GM10847 (cell line): ENCODE measurements around the gene HOXC12.

ENCODE experiments used
- POLR2A ChIP-seq: IDR thresholded peaks from 2 replicates; pipeline ENCODE4 v1.6.1; 2011; ENCODE audit not compliant: insufficient read length; ENCODE audit errors: extremely low read depth

HOXC12 gene

DNA sequence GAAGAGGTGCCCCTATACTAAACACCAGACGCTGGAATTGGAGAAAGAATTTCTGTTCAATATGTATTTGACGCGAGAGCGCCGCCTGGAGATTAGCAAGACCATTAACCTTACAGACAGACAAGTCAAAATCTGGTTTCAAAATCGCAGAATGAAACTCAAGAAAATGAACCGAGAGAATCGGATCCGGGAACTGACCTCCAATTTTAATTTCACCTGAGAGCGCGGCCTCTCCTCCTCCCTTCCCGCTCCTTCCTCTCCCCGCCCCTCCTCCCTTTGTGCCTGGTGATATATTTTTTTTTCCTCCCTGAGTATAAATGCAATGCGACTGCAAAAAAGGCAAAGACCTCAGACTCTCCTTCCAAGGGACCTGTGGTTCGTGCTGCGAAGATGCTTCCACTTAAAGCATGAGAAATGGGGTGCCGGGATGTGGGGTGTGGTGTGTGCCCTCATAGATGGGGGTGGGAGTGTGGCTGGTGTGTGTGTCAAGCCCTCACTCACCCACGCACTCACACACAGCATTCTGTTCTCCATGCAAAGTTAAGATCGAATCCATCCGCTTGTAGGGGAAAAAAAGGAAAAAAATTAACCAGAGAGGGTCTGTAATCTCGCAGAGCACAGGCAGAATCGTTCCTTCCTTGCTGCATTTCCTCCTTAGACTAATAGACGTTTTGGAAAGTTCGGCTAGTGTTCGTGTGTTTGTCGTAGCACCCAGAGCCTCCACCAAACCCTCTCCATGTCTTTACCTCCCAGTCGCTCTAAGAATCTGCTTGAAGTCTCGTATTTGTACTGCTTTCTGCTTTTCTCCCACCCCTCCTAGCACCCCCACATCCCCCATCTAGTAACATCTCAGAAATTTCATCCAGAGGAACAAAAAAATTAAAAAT is 34.8 kb downstream of the HOXC12 start:
- no peak for TF ChIP-seq POLR2A

DNA sequence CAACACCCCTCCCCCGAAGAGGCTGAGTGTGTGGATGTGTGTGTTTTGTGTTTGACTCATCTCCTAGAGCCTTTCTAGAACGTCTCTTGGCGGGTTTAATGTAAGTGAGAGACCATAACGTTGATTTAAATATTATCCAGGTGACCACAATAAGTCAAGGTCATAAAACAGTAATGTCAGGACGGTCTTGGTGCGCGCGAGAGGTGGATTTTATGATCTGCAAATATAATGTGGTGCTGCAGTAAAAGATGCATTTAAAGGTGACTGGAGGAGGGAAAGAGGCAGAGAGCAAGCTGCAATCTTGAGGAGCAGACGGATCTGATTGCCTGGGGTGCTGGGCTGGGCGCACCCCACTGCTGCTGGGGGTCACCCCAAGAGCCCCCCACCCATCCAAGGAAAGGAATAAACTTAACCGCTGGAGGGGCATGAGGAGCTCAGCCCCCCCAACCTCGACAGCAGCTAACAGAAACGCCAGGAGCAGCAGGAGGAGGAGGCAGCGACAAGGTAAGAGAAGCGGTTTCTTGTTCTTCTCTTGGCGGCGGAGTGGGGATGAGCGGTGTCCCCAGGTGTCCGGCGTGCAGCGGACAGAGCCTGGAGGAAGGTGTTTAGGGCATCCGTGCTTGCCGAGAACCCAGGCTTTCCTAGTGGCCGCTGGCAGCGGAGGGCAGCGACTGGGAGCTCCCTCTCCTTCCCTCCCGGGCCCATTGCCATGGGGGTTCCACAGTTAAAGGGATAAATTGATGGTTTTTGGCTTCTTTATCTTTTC is 35.8 kb downstream of the HOXC12 start:
- TF ChIP-seq POLR2A = no peak

DNA sequence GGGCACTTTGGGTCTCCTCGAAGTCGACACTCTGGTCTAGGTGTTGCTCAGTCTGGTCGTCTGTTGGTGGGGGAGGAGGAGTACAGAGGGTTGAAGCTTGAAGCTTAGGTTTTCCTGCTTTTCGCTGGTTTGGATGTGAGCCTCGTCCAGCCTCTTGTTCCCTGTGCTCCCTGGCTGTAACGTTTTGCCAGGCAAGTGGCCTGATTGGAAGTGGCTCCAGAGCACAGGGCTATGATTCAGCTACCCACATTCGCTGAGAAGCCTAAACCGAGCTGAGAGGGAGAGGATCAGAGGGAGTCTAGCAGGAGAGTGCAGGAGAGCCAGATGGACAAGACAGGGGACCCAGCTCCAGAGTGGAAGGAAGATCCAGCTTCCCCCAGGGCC is 36.4 kb downstream of the HOXC12 start:
- no peak for TF ChIP-seq POLR2A

DNA sequence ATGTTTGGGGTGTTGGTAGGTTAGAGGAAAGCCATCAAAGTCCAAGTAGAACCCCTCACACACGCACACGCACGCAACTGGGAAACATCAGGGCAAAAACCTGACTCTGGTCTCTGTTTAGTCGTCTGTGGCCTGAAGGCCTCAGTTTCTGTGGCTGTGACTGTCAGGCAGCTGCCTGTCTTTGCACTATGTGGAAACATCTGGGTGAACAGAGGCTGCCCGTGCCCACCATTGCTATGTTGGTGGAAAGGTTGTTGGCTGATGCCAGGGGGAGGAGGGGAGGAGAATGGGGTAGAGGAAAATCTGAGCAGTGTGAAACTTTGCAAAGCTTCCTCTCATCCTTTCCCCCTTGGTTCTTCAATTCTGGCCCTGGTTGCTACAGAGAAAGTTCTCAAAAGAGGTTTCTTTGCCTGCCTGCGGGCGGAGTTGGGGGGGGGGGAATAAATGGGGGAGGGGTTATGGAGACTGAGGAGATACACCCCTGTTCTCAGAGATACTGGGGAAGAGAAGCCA is 37.7 kb downstream of the HOXC12 start:
- no peak for TF ChIP-seq POLR2A

DNA sequence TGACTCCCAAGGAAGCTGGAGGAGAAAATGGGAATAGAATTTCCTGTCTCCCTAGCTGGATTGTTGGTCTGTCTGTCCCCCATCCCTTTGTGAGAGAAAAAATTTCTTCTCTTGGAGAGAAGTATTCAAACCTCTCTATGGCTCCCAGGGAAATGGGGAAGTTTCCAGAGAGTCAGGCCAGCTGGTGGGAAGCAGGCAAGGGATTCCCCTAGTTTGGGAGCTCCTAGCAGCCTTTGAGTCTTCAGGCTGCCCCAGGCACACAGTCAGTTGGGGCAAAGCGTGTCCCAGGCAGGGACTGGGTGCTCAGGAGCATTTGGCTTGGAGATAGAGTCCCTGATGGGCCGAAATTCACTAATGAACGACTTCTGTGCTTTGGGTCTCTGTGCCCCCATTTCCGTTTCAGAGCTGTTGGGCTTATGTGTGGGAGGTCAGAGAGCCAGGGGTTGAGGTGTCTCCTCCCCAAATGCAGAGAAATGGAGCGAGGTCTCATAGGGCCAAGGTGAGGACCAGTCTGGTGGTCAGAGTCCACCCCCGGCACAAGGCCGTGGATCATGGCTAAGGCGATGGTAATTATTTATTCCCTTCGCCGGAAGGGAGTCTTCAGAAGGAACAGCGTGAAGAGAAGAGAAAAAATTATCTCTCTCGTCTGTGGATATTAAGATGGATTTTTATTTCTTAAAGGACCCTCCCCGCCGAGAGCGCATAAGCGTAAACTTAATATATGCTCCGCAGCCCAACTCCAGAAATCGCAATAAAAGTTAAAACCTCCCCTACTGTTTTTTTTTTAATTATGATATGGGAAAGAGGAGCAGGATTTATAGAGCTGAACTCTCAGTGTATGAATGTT is 38.7 kb downstream of the HOXC12 start:
- no peak for TF ChIP-seq POLR2A

DNA sequence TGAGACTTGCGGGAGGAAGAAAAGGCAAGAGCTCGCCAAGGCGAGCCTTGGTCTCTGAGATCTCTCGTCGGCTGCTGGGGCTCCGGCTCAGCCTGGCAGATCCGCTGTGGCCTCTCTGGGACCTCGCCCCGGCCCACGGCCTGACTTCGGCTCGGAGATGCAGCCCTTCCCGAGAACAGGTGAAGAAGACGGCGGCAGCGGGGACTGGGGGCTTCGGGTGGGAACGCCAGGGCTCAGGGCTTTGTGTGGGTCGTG is 39.2 kb downstream of the HOXC12 start:
- no peak for TF ChIP-seq POLR2A

DNA sequence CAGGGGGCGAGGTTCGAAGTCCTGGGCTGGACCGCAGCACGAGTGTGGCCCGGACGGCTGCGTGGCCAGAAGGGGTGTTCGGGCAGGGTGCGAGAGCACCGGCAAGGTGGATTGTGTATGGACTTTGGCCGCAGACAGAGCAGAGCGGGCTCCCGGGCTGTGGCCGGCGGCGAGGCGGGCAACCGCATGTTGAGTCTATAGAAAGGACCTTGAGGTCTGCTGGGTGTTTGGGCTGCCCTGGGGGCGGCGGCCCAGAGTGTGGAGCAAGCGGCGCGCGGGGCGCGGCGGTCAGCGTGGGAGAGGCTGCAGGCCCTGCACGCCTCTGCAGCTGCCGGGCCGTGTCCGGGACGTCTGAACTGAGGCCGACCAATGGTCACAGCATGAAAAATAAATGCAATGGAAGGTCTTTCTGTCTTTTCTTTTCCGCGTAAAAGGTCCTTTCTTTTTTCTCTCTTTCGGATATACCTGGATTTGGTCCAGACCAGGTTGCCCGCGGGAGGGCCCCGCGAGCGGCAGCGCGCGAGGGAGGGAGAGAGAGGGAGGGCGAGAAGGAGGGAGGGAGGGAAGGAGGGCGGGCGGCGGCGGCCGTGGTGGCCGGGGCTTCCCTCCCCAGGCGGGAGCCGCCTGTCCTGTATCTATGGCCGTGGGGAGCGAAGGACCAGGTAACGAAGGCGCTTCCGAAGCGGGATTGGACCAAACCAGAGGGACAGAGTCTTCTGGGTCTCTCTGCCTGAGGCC is 39.7 kb downstream of the HOXC12 start:
- no peak for TF ChIP-seq POLR2A

DNA sequence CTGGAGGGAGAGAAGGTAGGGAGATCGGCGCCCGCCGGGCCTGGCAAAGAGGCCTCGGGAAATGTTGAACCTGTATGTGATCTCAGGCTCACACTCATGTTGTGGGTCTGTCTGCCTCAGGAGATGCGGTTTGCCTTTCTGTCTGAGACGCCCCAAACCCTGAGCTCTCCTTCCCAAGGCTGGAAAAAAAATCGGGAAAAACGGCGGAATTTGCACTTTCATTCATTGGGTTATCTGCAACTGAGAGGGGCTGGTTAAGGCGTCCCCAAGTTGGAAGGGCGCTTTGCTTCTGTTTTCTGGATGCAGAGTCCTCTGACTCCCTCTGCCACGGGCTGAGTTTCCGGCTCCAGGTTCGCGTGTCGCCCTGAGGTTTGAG is 40.3 kb downstream of the HOXC12 start:
- no peak for TF ChIP-seq POLR2A

DNA sequence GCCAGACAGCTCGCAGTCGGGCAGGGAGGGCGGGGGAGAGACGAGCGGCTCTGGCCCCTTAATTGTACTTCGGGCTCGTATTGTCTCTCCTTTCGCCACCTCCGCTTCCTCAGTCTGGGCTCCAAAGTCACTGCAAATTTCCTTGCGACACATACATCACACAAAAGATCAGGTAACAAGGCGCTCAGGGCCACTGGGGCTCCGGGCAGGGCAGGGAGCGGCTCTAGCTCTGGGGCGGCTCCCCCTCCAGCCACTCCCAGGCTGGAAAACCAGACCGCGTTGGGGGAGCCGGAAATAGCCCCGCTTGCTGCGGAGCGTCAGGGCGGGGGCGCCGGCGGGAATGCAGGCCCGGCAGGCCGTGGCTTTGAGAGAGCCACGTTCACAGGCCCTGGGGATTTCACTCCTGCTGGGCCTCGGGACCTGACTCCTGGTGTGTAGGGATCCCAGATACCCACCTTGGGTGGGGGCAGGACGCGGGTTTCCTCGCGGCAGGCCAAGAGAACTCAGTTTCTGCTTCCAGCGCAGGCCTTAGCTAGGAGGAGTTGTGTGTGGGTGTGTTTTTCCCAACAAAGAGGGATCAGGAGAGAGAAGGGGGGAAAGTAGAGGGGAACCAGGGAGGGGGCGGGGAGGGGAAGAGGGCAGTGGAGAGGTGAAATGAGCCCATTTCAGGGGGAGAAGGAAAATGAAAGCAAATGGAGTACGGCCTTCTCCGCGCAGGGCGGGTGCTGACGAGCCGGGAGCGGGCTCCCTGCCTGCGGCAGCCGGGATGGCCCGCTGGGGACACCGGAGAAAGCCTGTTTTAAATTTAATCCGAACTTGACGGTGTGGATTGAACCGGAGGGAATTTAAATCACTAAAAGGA is 40.9 kb downstream of the HOXC12 start:
- no peak for TF ChIP-seq POLR2A

DNA sequence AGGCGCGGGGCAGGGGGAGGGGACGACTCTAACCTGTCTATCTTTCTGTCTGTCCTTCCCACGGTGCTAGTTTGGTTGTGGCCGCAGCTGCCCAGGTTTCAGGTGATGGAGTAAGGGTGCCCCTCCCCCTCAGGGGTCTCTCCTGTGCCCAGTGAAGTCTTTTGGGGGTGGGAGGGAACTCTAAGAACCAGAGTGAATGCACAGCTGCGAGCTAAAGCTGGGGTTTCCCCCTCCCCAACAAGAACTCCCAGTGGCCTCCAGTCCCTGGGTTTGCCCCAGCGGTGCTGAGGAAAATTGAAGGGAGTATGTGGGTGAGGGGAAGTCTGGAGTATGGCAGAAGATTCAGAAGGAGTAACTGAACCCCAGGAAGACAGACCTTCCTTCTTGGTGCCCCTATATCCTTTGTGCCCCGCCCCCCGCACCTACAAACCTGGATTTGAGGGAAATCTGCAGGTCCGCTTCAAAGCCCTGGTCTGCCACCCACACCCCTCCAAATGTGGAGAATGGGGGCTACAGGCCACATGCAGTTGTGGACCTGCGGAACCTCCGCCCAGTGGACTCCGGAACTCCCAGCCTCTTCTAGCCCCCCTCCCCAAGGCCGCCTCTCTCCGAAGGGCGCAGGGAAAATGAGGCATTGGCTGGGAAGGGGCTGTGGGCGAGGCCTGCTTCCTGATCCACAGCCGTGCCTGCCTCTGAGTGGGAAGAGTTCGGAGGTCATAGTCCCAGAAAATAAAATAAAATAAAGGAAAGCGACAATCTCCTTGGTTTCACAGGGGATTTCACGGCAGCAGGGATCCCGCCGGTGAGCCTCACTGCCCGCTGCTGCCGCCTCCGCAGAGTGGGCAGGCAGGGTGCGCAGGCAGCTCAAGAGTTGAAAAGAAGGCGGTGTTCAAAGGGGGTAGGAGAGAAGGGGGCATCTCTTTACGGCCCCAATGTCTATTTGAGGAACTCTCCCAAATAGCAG is 41.8 kb downstream of the HOXC12 start:
- no peak for TF ChIP-seq POLR2A

DNA sequence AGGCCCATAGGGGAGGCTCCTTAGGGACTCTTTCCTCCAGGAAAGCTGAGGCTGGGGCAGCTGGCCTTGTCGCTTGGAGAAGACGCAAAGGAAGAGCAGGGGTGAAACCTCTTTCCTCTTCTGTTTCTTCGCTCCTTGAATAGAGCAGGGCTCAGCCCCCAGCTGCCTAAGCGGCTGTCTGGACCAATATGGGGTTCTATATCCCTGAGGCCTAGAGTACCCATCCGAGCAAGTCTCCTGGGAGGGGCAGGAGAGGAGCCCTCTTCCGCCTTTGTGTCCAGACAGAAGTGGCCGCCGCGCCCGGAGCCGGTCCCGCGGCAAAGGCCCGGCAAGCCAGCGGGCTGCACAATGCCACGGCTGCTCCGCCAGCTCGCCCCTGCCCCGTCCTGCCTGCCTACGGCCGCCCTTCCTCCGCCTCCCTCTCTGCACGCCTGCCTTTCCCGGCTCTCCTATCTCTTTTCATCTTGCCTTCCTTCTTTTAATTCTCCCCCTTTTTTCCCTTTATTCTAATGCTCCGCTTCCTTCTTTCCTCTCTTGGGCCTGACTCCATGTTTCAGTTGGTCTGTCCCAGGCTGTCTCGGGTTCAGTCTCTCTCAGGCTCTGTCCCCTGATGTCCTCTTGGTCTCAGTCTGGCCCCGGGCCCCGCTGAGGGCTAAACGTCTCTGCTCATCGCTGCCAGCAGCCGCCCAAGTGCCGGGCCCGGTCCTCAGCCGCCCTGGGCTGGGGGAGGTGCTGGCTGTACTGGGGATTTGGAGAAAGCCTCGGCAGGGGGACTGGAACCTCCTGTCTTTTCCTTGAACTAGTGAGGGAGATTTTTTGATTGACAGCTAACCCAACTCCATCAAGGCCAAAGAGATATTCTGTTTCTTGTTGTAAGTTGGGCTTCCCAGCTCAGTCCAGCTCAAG is 42.8 kb downstream of the HOXC12 start:
- no peak for TF ChIP-seq POLR2A
